Hippocampal formation (tissue), 2 donors: Measurements from ENCODE around the gene RBKS.
"Not testable (repeated sequence)": the region's sequence is repeated elsewhere in the genome, so short reads cannot be mapped to it uniquely, and the experiment has no call there.

Experiments
- DNase-seq, 2 donors: peaks; one replicate each; lab custom pipeline; 2025; lab: John Stamatoyannopoulos, UW

The RBKS gene

DNA sequence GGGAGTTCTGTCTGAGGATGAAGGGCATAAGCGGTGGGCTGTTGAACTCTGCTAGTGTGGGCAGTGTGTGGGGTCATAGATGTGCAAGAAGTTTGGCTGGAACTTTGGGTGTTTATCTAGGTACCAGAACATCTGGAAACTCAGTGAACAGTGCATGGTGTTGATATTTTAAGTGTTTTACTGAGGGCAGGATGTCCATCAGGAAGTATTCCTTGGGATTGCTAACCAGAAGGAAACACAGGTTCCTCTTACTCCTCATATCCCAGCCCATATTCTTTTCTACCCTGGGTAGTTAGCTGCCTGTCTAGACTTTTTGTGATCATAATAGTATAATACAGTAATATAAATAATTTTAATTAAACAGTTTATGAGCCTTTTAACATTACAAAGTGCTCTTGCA lies 15.9 kb upstream of the RBKS start:
- no peak for DNase-seq

DNA sequence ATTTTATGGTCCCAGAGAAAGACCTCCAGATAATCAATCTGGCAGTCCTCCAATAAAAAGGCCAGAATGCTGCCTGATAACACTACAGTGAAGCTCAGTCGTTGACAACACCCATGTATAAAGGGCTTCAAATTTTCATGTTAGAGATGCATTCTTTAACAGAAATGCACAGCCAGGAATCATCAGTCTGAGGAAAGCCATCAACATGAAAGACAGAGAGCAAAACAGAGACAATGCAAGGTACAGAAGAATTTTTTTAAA lies 14.1 kb upstream of the RBKS start:
- DNase-seq = no peak

DNA sequence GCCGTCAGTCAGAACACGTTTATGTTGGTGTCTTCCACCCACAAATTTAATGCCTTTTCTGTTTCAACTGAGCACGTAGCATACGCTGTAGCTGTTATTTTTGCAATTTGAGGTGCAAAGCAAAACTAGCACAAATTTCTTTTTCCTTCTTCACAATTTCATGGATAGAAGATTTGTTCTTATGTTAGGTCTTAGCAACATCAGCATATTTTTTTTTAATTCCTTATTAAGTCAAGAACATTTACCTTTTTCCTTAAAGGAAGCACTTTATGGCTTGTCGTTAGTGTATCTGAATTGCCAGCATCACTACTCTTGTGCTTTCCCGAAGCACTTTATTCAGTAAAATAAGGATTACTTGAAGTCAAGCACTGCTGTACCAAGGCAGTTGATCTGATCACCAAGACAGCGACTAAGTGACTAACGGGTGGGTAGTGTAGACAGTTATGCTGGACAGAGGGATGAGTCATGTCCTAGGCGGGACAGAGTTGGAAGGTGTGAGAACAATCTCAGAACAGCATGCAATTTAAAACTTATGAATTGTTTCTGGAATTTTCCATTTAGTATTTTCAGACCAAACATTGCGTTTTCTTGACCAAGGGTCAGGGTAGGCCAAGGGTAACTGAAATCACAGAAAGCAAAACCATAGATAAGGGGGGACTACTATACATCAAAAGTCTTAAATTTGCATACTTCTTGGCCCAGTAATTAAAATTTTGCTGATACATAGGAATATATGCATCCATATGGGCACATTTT lies 13.6 kb upstream of the RBKS start:
- DNase-seq = no peak

DNA sequence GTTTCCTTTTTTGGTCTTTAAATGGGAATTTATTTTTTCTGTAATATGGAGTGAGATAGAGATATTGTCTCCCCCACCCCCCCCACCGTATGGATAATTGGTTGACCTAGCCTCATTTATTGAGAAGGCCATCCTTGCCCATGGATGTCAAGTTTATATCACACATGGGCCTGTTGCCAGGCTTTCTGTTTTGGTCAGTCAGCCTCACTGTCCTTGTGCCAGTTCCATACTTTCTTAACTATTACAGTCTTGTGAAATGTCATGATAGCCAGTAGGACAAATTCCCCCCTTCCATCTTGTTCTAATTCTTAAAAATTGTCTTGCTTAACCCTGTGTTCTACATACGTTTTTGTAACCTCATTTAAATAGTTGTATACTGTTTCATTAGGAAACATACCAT lies 12.8 kb upstream of the RBKS start:
- no peak for DNase-seq

DNA sequence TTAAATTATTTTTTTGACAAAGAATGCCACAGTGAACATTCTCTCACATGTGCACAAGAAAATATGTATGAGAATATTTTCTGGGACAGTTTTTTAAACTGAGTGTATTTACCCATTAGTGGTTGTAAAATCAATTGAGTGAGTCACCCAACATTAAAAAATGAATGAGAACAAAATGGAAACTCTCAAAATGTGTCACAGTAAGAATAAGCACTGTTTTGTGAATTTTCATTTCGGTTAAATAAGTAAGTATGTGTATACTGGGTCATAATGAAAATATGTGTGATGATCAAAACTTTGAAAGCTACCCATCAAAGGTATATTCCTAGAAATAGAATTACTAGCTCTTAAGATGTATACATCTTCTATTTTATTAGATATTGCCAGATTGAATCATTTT lies 11.9 kb upstream of the RBKS start:
- DNase-seq = no peak

DNA sequence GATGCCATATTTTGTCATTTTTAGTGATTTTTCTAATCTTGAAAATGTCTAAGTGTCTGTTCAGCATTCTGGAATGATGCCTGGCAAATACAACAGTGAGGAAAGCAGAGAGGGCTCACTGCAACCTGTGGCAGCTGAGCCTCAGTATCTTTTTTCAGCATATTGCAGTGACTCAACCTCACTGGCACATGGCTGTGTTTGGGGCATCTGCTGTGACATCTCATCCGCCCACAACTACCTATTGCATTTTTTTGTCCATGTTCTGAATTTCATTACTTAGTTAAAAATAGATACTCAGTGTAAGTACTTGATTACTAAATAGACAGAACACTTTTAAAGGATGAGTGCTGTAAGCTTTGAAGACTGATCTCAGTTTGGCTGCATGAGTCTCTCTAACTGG lies 11.0 kb upstream of the RBKS start:
- DNase-seq = peak in 1 of 2 donors; percentile 40

DNA sequence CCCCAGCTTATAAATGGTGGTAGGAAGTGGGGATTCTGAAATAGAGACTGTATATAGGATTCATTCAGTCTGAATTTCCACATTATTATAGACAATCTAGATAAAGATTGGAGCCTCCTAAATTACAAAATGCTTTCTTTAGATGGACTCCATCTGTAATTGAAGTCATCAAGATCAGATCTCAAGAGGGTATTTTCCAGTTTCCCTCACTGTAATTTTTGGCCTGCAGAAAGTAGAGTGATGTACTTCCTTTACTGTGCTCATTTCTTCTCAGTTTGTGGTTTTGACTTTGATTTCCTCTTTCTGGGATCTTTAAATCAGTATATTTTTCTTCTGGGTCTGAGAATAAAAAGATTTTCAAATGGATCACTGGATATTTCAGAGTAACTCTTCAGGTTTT lies 7.5 kb upstream of the RBKS start:
- no peak for DNase-seq

DNA sequence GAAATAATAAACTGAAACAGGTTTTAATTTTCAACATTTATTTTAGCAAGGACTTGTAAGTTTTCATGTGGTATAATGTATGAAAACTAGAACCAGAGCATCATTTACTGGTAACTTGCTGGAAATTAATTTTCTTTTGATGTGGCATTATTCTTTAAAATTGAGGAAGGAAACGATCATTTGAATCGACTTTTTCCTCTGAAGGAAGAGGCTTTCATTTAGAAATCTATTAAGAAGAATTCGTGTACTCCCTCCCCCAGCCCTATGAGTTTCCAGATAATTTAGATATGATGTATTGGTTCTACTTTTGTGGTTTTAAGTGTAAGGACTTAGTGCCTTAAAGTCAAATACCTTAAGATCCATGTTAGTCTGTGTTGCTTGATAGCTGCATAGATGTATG lies 2.8 kb upstream of the RBKS start:
- DNase-seq = no peak

DNA sequence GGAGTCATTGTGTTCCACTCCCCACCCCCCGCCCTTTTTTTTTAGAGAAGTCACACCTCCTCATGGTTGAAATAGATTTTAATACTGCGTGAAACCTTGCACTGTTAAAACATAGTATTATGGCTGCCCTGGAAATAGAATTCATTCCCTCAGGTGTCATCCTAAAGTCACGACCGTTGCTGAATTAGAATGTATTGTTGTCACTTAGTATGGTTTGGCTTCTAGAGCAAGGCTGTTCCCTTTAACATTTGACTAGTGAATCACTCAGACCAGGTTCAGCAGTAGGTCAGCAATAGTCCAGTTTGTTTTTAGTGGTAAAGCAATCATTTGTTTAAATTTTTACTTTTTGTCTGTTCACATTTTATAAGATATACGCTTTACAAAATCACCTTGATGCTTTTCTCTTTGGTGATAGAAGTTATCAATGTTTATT lies 1.5 kb upstream of the RBKS start:
- DNase-seq = no peak

DNA sequence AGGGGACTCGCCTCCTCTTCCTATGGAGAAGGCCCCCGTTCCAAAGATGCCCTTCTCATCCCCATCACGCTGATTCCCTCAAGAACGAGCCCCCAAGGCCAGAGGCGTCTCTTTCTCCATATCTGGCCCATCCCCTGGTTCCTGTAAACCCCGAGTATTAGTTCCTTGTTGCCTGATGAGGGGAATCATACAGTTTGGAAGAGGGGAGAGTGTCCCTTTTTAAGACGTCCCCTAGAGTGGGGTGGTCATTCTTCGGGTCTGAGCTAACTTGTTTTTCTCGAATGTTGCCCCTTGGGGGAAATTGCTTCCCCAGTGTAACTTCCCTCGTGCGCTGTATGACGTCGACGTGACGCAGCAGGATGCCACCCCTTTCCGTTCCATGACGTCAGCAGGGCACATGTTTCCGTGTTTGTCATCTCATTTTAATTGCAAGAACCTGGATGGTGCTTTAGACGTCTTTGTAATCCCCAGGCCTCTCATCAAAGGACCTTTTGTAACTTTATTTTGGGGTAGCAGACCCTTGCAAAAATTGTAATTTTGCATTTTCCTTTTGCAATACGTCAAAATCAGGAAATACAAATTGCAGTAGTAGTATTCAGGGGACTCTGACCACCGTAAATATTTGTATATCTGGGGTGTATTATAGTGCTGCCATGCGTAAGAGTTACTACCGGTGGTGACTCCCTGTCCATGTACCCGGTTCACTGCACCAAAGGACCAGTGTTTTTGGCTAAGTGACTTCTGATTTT lies 911 bp upstream of the RBKS start:
- no peak for DNase-seq

DNA sequence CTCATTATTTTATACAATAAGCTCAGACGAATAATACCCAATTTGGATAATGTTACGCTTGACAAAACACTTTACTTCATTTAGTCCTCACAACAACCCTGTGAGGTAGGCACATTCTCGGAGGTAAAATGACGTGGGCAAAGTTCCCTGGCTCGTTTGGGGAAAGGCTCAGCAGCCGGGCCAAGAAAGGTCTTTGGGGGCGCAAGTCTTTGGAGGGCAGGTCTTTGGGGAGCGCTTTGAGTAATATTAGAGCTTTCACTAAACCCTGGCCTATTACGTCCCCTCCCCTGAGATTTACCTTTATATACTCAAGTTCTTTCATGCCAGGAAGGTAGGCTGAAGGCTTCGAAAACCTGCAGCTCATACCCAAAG lies 427 bp downstream of the RBKS start:
- no peak for DNase-seq

DNA sequence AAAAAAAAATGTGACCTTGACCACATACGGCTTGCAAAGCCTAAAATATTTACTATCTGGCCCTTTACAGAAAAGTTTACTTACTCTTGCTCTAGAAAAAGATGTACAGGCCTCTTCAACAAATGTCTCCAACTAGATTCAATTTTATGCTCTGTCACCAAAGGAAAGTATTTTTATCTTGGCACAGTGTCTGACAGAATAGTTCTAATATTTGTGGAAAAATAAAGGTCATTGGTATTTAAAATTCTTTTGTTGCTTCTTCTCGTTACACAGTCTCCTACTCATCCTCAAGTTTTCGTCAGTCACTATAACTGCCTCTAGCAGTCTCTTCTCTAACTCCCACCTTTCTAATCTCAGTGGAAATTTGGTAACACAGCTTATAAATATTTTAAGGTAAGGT lies 1.4 kb downstream of the RBKS start:
- no peak for DNase-seq

DNA sequence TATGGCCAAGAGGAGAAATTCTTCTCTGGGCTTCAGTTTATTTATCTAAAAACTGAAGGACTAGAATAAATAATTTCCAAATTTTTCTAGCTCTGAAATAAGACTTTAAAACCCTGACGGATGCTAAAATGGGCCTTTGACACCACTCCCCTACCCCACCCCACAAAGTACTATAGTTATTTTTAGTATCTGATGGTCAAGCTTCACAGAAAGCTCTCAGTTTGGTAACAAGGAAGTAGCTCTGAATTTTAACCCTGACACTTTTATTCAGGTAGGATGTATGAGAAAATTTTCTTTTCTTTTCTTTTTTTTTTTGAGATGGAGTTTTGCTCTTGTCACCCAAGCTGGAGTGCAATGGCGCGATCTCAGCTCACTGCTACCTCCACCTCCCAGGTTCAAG lies 2.4 kb downstream of the RBKS start:
- no peak for DNase-seq

DNA sequence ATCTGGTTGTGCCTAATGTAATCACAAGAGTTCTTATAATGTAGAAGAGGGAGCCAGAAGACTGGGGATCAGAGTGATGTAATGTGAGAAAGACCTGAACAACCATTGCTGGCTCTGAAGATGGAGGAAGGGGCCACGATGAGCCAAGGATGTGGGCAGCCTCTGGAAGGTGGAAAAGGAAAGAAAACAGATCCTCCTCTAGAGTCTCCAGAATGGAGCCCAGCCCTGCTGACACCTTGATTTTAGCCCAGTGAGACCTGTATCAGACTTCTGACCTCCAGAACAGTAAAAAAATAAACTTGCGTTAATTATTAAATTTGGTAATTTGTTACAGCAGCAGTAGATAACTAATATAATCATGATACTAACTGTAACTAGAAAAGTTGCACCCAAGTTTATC lies 3.1 kb downstream of the RBKS start:
- DNase-seq = no peak

DNA sequence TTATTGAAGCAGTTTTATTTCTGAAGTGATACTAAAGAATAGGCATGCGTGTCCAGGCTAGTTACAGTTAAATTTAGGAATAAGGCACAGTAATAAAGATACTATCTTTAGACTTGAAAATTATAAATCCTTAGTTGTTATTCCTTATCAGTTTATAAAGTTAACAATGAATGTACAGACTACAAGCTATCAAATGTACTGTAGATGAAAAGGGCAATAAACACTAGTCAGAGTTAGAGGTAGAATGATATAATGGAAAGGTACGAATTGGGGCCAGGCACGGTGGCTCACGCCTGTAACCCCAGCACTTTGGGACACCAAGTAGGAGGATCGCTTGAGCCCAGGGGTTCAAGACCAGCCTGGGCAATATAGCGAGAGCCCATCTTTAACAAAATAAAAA lies 3.9 kb downstream of the RBKS start:
- DNase-seq = no peak

DNA sequence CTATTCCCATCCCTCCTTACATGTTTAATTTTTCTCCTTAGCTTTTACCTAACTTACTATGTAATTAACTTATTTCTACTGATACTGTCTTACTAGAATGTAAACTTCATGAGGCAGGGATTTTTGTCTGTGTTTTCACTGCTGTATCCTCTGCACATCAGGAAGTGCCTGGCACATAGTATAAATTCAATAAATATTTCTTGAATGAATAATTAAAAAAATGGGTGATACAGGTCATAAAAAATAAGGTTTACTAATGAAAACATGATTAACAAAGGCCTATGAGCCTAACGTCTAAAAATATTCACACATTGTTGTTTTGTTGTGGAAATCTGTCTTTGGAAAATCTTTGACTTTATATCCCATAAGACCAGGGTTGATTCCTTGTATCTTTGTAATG lies 4.5 kb downstream of the RBKS start:
- DNase-seq = no peak

DNA sequence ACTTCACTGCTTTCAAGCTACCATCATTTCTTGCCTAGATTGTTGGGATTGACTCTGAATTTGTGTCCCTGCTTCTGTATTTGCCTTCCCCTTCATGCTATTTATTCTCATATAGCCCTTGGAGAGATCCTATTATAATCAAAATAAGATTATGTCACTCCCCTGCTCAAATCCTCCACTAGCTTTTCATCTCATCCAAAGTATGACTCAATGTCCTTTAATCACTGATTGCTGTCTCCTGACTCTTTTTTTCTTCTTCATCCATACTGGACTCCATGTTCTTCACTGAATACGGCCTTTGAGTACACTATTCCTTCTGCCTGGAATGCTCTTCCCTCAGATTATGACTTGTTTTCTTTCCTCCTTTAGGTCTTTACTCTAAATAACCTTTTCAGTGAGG lies 5.0 kb downstream of the RBKS start:
- DNase-seq = no peak

DNA sequence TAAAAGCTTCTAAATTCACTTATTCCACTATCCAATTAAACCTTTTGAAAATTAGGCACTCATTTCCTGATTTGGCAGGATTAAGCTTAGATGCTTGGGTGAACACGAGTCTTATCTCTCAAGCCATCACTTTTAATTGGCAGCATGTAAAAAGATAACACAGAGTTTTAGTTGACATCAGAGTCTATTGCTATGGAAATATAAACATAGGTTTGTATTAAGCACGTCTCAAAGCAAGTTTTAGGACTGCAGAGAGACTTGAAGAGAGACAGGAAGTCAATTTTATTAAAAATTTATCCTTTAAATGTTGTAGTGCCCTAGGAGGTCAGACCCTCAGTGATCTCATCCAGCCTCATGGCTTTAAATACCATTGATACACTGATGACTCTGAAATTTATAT lies 5.6 kb downstream of the RBKS start:
- DNase-seq = no peak

DNA sequence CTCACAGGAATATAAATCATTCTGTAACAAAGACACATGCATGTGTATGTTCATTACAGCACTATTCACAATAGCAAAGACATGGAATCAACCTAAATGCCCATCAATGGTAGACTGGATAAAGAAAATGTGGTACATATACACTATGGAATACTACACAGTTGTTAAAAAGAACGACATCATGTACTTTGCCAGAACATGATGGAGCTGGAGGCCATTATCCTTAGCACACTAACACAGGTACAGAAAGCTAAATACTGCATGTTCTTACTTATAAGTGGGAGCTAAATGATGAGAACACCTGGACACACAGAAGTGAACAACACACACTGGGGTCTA lies 7.6 kb downstream of the RBKS start:
- DNase-seq = not testable (repeated sequence)

DNA sequence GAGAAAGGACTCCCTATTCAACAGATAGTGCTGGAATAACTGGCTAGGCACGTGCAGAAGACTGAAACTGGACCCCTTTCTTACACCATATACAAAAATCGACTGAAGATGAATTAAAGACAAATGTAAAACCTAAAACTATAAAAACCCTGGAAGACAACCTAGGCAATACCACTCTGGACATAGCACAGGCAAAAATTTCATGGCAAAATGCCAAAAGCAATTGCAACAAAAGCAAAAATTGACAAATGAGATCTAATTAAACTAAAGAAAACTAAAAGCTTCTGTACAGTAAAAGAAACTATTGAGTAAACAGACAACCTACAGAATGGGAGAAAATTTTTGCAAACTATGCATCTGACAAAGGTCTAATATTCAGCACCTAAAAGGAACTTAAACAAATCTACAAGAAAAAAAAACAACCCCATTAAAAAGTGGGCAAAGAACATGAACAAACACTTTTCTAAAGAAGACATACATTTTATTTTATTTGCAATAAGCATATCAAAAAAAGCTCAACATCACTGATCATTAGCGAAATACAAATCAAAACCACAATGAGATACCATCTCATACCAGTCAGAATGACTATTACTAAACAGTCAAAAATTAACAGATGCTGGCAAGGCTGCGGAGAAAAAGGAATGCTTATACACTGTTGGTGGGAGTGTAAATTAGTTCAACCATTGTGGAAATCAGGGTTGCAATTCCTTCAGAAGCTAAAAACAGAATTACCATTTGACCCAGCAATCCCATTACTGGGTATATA lies 8.2 kb downstream of the RBKS start:
- not testable (repeated sequence) for DNase-seq

DNA sequence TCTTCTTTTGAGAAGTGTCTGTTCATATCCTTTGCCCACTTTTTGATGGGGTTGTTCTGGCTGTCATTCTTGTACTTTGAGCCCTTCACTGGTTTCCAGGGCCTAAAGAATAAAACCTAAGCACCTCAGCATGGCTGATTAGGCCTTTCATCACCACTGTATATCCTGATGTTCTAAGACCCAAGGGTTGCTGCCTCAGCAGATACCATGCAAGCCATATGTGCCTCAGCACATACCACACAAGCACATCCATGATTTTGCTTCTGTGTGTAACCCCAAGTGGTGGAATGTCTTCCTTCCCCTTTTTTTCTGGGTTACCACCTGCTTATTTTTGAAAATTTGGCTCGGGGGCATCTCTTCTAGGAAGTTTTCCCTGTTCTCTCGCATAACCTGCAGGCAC lies 11.4 kb downstream of the RBKS start:
- DNase-seq = no peak

DNA sequence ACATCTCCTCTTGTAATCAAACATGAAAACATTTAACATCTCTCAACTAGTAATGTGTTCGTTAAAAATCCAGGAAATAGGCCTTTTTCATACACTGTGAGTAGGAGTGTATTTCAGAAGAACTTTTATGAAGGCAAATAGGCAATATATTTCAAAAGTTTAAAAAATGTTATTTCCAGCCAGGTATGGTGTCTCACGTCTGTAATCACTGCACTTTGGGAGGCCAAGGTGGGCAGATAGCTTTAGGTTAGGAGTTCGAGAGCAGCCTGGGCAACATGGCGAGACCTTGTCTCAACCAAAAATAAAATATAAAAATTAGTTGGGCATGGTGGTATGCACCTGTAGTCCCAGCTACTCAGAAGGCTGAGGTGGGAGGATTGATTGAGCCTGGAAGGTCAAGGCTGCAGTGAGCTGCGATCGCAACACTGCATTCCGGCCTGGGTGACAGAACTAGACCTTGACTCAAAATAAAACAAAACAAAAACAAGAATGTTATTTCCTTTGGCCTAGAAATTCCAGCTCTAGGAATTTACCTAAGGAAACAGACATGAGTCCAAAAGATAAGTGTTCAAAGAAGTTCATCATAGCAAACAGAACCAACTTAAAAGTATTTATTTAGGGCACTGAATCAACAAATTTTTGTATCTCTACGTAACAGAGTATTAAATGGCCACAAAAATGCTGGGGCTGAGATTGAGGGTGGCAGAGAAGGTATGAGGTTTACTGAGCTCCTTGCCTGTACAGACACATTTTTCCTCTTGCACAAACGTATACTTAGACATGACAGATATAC lies 14.9 kb downstream of the RBKS start:
- no peak for DNase-seq

DNA sequence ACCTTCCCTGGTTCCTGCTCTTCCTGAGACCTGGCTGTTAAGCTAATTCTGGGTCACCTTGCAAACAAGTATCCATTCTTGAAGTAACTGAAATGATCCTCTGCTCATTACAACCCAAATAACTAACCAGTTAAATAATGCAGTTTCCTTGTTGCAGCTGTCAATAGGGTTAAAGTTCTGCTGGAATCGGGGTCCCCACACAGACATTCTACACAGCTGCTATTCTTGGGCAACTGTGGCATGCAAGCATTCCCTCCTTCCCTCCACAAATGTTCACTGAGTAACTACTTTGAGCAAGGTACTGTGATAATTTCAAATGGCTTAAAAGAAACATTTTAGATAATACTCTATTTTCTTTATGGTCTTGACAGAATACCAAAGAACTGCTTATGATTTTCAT lies 17.1 kb downstream of the RBKS start:
- DNase-seq = no peak
